Breast epithelium (tissue), 4 donors: ENCODE data around the gene RAPGEF4. TPM values are rescaled to one million over a fixed set of nuclear protein-coding genes. Genes with fewer than 3 reads are reported as not detected.

ENCODE experiments used
- DNase-seq, 2 donors: peaks; one replicate each; pipeline ENCODE4 v3.0.0-alpha.2; 2019; ENCODE audit warnings: low spot score in 2 of 2
- H3K27ac ChIP-seq, 2 donors: fragments of 200-600 bp; sonication (generic) in 1 of 2; one replicate each; pipeline ENCODE4 v1.5.1; 2016 to 2019; ENCODE audit warnings: mild to moderate bottlenecking in 1 of 2
- H3K27me3 ChIP-seq, 2 donors: fragments of 200-600 bp; sonication (generic) in 1 of 2; one replicate each; pipeline versions ENCODE4 v1.5.1 to v1.6.0; 2017 to 2019; ENCODE audit warnings: control low read depth in 1 of 2, mild to moderate bottlenecking in 1 of 2
- H3K36me3 ChIP-seq: fragments of 200-600 bp; one replicate; pipeline ENCODE4 v1.5.1; 2019
- H3K4me1 ChIP-seq, 2 donors: fragments of 200-600 bp; sonication (generic); one replicate each; pipeline ENCODE4 v1.5.1; 2016 to 2019; ENCODE audit warnings: control low read depth in 1 of 2
- H3K4me3 ChIP-seq, 3 donors: fragments of 200-600 bp; sonication (generic); 1 replicate in 2 of 3; 2 replicates in 1 of 3; pipeline ENCODE4 v1.5.1; 2016 to 2019; ENCODE audit warnings: mild to moderate bottlenecking in 3 of 3, moderate library complexity in 2 of 3
- H3K9me3 ChIP-seq, 2 donors: fragments of 200-600 bp; sonication (generic) in 1 of 2; one replicate each; pipeline ENCODE4 v1.5.1; 2016 to 2019; ENCODE audit warnings: control low read depth in 1 of 2
- POLR2A ChIP-seq: fragments of 450-650 bp; IDR thresholded peaks from one replicate; pipeline ENCODE4 v1.6.1; 2016; ENCODE audit warnings: antibody characterized with exemption, mild to moderate bottlenecking, moderate library complexity
- POLR2AphosphoS5 ChIP-seq, 3 donors: sonication (generic); formaldehyde crosslinking; IDR thresholded peaks; one replicate each; pipeline ENCODE4 v1.6.1; 2017; ENCODE audit warnings: antibody characterized with exemption in 3 of 3
- intact Hi-C: fragments of 100-400 bp; cut with DNase I; formaldehyde crosslinking; loops from one replicate; pipeline ENCODE4 v1.15.1; 2023; ENCODE audit warnings: low total_unique reads
- total RNA-seq, 3 donors: library from RNA; depleted of rRNA; stranded (reverse); fragments of >200 nt; gene quantifications; one replicate each; pipeline ENCODE4 v1.1.0, GENCODE V29; 2016
- TF ChIP-seq, protein P1 (sequence below), 3 donors: fragments of 450-650 bp; IDR thresholded peaks; one replicate each; pipeline ENCODE4 v1.5.1; 2016 to 2017; ENCODE audit warnings: antibody characterized with exemption in 3 of 3, mild to moderate bottlenecking in 3 of 3, moderate library complexity in 3 of 3

Gene RAPGEF4
- total RNA-seq, 3 donors from 2014 or later, result 7.7 to 12.8 (median 11.6) TPM

DNA sequence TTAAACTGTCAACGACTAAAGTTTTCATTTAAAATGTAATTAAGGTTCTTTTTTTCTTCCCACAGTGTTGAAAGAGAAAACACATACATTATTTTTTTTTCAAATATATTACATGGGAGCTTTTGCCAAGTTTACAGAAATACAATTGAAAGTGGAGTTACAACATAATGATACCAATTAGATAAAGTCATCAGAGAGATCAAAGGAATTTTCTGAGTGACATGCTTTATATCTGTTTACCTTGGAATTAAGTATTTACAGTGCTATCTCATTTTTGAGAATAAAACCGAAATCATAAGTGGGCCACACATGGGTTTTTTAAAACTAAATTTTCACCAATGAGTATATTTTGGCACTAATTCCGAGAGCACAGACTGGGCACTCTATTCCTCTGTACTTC, 165.2 kb downstream of the RAPGEF4 start:
- H3K36me3 ChIP-seq, result no peaks in the 10 kb centered on the region
- intact Hi-C loops, result no loop called here

DNA sequence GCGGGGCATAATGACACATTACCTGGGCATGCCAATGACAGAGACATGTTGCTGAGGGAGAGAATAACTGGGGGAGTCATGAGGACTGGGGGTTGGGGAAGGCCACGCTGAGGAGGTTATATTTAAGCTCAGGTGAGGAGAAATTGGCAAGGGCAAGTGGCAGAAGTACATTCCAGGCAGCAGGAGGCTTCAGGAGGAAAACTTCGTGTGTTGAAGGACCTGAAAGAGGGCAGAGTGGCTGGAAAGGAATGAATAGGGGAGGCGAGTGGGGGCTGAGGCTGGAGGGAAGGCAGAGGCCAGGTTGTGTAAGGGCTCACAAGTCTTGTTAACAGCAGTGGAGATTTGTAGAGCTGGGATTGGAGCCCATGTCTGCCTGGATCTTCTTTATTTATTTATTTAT, 166.3 kb downstream of the RAPGEF4 start:
- Histone ChIP-seq H3K27ac (no peak overlapping the region), H3K27me3 (no peaks in the 10 kb centered on the region), H3K4me3 (no peak overlapping the region), H3K9me3 (no peaks in the 10 kb centered on the region), H3K4me1 (no peaks in the 10 kb centered on the region), H3K36me3 (no peaks in the 10 kb centered on the region)
- intact Hi-C loops, result no loop called here
- DNase-seq, result no peak
- TF ChIP-seq POLR2AphosphoS5 (IDR thresholded peaks at IDR 0.05) (no peak), POLR2A (no peak)
- TF ChIP-seq, protein P1, sequence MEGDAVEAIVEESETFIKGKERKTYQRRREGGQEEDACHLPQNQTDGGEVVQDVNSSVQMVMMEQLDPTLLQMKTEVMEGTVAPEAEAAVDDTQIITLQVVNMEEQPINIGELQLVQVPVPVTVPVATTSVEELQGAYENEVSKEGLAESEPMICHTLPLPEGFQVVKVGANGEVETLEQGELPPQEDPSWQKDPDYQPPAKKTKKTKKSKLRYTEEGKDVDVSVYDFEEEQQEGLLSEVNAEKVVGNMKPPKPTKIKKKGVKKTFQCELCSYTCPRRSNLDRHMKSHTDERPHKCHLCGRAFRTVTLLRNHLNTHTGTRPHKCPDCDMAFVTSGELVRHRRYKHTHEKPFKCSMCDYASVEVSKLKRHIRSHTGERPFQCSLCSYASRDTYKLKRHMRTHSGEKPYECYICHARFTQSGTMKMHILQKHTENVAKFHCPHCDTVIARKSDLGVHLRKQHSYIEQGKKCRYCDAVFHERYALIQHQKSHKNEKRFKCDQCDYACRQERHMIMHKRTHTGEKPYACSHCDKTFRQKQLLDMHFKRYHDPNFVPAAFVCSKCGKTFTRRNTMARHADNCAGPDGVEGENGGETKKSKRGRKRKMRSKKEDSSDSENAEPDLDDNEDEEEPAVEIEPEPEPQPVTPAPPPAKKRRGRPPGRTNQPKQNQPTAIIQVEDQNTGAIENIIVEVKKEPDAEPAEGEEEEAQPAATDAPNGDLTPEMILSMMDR (IDR thresholded peaks at IDR 0.05), result no peak

More for the DNA sequence above, 165.2 kb downstream of the RAPGEF4 start:
- TF ChIP-seq, protein P1 (IDR thresholded peaks at IDR 0.05), result no peak
- TF ChIP-seq POLR2A (no peak), POLR2AphosphoS5 (IDR thresholded peaks at IDR 0.05) (no peak)
- Histone ChIP-seq H3K27ac (no peak overlapping the region), H3K27me3 (no peaks in the 10 kb centered on the region), H3K9me3 (no peaks in the 10 kb centered on the region), H3K4me1 (no peaks in the 10 kb centered on the region), H3K4me3 (no peak overlapping the region)
- no peak for DNase-seq

DNA sequence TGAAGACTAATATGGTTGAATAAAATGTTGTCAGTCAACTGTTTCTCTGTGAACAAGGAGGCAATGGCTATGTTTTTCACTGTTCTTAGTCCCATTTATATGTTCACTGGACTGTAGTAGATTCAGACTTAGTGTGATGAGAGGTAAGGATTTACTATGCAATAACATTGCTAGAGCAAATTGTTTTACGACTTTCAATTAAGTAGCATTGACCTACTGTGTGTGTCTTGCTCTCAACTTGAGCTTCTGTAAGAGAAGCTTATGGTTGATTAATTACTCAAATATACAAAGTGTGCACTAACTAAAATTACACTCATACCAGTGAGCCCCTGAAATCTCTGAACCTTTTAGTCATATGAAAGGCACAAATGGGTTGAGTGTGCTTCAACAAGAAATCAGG, 168.6 kb downstream of the RAPGEF4 start:
- Histone ChIP-seq H3K36me3 (no peaks in the 10 kb centered on the region), H3K4me3 (no peak overlapping the region), H3K4me1 (no peaks in the 10 kb centered on the region), H3K9me3 (no peaks in the 10 kb centered on the region), H3K27ac (no peak overlapping the region), H3K27me3 (no peaks in the 10 kb centered on the region)
- intact Hi-C loops, result no loop called here
- TF ChIP-seq POLR2A, result no peak
- no peak for TF ChIP-seq POLR2AphosphoS5 (IDR thresholded peaks at IDR 0.05)
- TF ChIP-seq, protein P1 (IDR thresholded peaks at IDR 0.05), result no peak
- DNase-seq, result no peak

DNA sequence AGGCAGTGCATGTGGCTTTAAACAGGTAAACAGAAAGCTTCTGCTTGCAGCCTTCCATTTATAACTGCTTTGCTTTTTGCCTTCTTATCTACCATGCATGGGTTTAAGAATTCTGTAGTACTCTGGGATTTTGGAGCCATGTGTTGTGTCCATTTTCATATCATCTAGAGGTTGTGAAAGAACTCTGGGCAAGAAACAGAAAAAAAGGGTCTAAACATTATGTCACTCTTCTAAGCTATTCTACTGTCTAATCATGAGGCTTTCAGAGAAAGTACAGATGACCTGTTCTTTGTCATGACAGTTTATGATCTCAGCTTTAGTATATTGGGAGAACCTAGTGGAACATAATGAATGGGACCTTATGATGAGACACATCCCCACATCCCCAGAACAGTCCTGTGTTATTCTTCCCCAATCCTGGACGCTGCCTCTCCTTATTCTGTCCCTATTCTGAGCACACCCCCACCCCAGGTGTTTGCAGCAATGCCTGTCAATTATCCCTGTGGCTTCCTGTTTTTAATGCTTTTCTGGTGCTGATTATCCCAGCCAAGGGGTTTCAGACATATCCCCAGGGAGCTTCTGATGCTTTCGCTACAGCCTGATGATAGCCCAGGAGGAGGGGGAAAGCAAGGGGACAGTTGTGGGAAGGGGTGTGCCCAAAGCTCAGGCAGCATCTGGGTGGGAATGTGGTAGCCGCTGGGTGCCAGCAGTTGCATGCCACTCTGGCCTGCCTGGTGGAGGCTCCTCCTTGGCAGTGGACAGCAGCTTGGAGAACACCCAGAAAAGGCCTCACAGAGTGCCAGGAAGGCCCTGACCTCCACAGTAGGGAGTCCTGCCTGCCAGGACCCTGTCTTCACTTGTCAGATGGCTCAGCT, 170.5 kb downstream of the RAPGEF4 start:
- Histone ChIP-seq H3K4me3 (no peak overlapping the region), H3K27me3 (no peaks in the 10 kb centered on the region), H3K9me3 (no peaks in the 10 kb centered on the region), H3K27ac (no peak overlapping the region), H3K36me3 (no peaks in the 10 kb centered on the region), H3K4me1 (no peaks in the 10 kb centered on the region)
- TF ChIP-seq POLR2A (no peak), POLR2AphosphoS5 (IDR thresholded peaks at IDR 0.05) (no peak)
- TF ChIP-seq, protein P1 (IDR thresholded peaks at IDR 0.05), result no peak
- no peak for DNase-seq
- intact Hi-C loops, result no loop called here

- no peak overlapping the region for H3K4me3 ChIP-seq
Observed at GRCh38 chr2:172908275-172908674, 172.6 kb downstream of the RAPGEF4 start.

More at GRCh38 chr2:172908275-172908674, 172.6 kb downstream of the RAPGEF4 start:
- Histone ChIP-seq H3K9me3 (no peaks in the 10 kb centered on the region), H3K4me1 (no peaks in the 10 kb centered on the region), H3K27ac (no peak overlapping the region), H3K36me3 (no peaks in the 10 kb centered on the region), H3K27me3 (no peaks in the 10 kb centered on the region)
- intact Hi-C loops, result no loop called here
- no peak for TF ChIP-seq POLR2AphosphoS5 (IDR thresholded peaks at IDR 0.05)
- TF ChIP-seq POLR2A, result no peak
- TF ChIP-seq, protein P1 (IDR thresholded peaks at IDR 0.05), result no peak
- no peak for DNase-seq
